PC-9 (cell line): ENCODE results near the gene ALKAL2. TPM values are rescaled to one million over a fixed set of nuclear protein-coding genes. Genes with fewer than 3 reads are reported as not detected.

ENCODE experiments used
- BruUV-seq: library from RNA; stranded (reverse); fragments of 400-500 nt; replicated peaks from 2 replicates; lab custom pipeline; 2021; lab: Mats Ljungman, UMichigan
- CTCF ChIA-PET: fragments of 300-600 bp; sonication (Branson Sonifier 250); formaldehyde crosslinking; loops from one replicate; lab custom pipeline; 2022; ENCODE audit warnings: antibody characterized with exemption; lab: Charles Lee
- POLR2A ChIA-PET: fragments of 300-600 bp; sonication (Branson Sonifier 250); formaldehyde crosslinking; loops from one replicate; lab custom pipeline; 2022; ENCODE audit warnings: antibody characterized with exemption; ENCODE audit not compliant: unreplicated experiment; lab: Charles Lee
- DNase-seq, 2 experiments: peaks; one replicate each; pipeline versions ENCODE4 v3.0.0 to v3.0.0-alpha.2; 2015 to 2022; ENCODE audit warnings: mixed read lengths in 1 of 2
- H2AFZ ChIP-seq: fragments of 200-600 bp; sonication (generic); 2 replicates; pipeline ENCODE4 v1.8.1; 2017; ENCODE audit warnings: antibody characterized with exemption
- H3F3A ChIP-seq: fragments of 200-600 bp; sonication (generic); 2 replicates; pipeline ENCODE4 v1.8.1; 2017; ENCODE audit warnings: antibody characterized with exemption, mild to moderate bottlenecking, low read depth; ENCODE audit not compliant: insufficient read depth
- H3K27ac ChIP-seq: fragments of 200-600 bp; sonication (generic); 2 replicates; pipeline ENCODE4 v1.6.1; 2016; ENCODE audit warnings: mixed run types
- H3K27me3 ChIP-seq: fragments of 200-600 bp; sonication (generic); 2 replicates; pipeline ENCODE4 v1.6.1; 2016; ENCODE audit warnings: low read depth, mixed run types; ENCODE audit not compliant: insufficient read depth
- H3K36me3 ChIP-seq: fragments of 200-600 bp; sonication (generic); 2 replicates; pipeline ENCODE4 v1.6.1; 2016; ENCODE audit warnings: low read depth, mixed run types
- H3K4me1 ChIP-seq: fragments of 200-600 bp; sonication (generic); replicated peaks from 2 replicates; pipeline ENCODE4 v1.6.1; 2016; ENCODE audit warnings: mixed run types; ENCODE audit not compliant: insufficient read depth
- H3K4me2 ChIP-seq: fragments of 200-600 bp; sonication (generic); 2 replicates; pipeline ENCODE4 v1.6.1; 2017; ENCODE audit warnings: mixed run types
- H3K4me3 ChIP-seq: fragments of 200-600 bp; sonication (generic); 2 replicates; pipeline ENCODE4 v1.6.1; 2016; ENCODE audit warnings: mixed run types
- H3K79me2 ChIP-seq: fragments of 200-600 bp; sonication (generic); 2 replicates; pipeline ENCODE4 v1.6.1; 2017; ENCODE audit warnings: low read depth, mixed run types
- H3K9me2 ChIP-seq: fragments of 200-600 bp; sonication (generic); 2 replicates; pipeline ENCODE4 v1.8.1; 2017; ENCODE audit warnings: mild to moderate bottlenecking; ENCODE audit not compliant: insufficient read depth
- H3K9me3 ChIP-seq: fragments of 200-600 bp; sonication (generic); 2 replicates; pipeline ENCODE4 v1.8.1; 2016; ENCODE audit warnings: low read depth; ENCODE audit not compliant: insufficient read depth
- H4K20me1 ChIP-seq: fragments of 200-600 bp; sonication (generic); 2 replicates; pipeline ENCODE4 v1.8.1; 2017; ENCODE audit not compliant: insufficient read depth
- CTCF ChIP-seq: fragments of 200-600 bp; sonication (generic); conservative IDR thresholded peaks from 2 replicates; pipeline ENCODE4 v1.6.1; 2017; ENCODE audit warnings: mixed run types, antibody characterized with exemption, mild to moderate bottlenecking, moderate library complexity
- EZH2 ChIP-seq: fragments of 200-600 bp; sonication (generic); IDR thresholded peaks from 2 replicates; pipeline ENCODE4 v1.8.0; 2017; ENCODE audit warnings: antibody characterized with exemption, low read depth
- intact Hi-C: fragments of 100-400 bp; cut with micrococcal nuclease; formaldehyde crosslinking; loops from one replicate; pipeline ENCODE4 v1.10.0; 2022; ENCODE audit not compliant: unreplicated experiment
- total RNA-seq: library from RNA; stranded (reverse); gene quantifications from 2 replicates; pipeline ENCODE4 v1.2.3, GENCODE V29; 2021

ALKAL2 gene
- total RNA-seq, 1 experiment from 2014 or later = not detected

DNA sequence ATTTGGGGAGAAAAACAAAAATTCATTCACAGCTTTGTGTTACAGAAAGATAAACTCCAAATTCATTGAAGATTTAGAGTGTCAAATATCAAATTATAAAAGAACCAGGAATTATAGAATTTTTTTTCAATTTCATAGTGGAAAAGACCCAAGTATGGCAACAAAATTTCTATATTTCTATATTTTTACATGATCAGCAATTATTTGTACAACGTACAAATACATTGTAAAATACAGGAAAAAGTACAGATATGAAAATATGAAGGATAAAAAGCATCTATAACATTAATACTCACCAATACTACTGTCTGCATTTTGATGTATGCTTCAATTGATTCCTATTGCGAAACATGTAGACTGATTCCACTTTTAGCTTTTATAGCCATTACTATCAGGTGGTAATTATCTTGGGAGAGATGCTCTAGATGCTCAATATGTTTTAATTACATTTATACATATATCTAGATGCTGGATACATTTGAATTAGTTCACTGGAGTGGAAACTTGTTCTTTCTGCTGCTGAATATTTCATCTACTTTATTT, 28.0 kb downstream of the ALKAL2 start:
- Histone ChIP-seq H3K36me3 (peaks cover 38% of the 10 kb centered on the region), H3K79me2 (peaks cover 43% of the 10 kb centered on the region), H3K4me3 (no peak overlapping the region), H3K4me2 (no peak overlapping the region), H3K9me3 (peaks cover 34% of the 10 kb centered on the region), H2AFZ (no peak overlapping the region), H3K27ac (no peak overlapping the region), H3K9me2 (no peaks in the 10 kb centered on the region), H3F3A (no peaks in the 10 kb centered on the region; the same call in 1 of the 2 replicates), H4K20me1 (peaks cover under 1% of the 10 kb centered on the region; the same call in 1 of the 2 replicates), H3K27me3 (no peaks in the 10 kb centered on the region), H3K4me1 (peaks cover 15% of the 10 kb centered on the region)
- BruUV-seq = no TSS peak
- intact Hi-C loops = no loop called here
- POLR2A ChIA-PET = no interaction called here
- CTCF ChIA-PET = no interaction called here
- TF ChIP-seq CTCF = no peak
- no peak for DNase-seq

GRCh38 chr2:258933-259332, 29.0 kb downstream of the ALKAL2 start:
- Histone ChIP-seq H4K20me1 (peaks cover 5% of the 10 kb centered on the region; the same call in 1 of the 2 replicates), H3K9me2 (no peaks in the 10 kb centered on the region), H3K27ac (no peak overlapping the region), H3K27me3 (no peaks in the 10 kb centered on the region), H3K4me1 (peaks cover 15% of the 10 kb centered on the region), H3K79me2 (peaks cover 42% of the 10 kb centered on the region), H3F3A (no peaks in the 10 kb centered on the region; the same call in 1 of the 2 replicates), H3K9me3 (peaks cover 34% of the 10 kb centered on the region), H3K4me3 (no peak overlapping the region), H3K4me2 (no peak overlapping the region), H2AFZ (no peak overlapping the region), H3K36me3 (peaks cover 38% of the 10 kb centered on the region)
- BruUV-seq = no TSS peak
- TF ChIP-seq EZH2 = no peak
- TF ChIP-seq CTCF = no peak
- no peak for DNase-seq
- CTCF ChIA-PET = no interaction called here
- intact Hi-C loops = no loop called here
- POLR2A ChIA-PET = interaction anchor here (0.7 kb wide), 1 partner anchor 25 kb away, joined by 3 read pairs; no protein-coding TSS in a partner anchor

GRCh38 chr2:257842-258241, 30.0 kb downstream of the ALKAL2 start:
- no peaks in the 10 kb centered on the region for H3K27me3 ChIP-seq
- H3K79me2 ChIP-seq = peaks cover 33% of the 10 kb centered on the region
- TF ChIP-seq EZH2 = no peak
- no peak overlapping the region for H2AFZ ChIP-seq
- H3K4me2 ChIP-seq = no peak overlapping the region
- no peak for DNase-seq
- H3K9me3 ChIP-seq = peaks cover 34% of the 10 kb centered on the region
- CTCF ChIA-PET = no interaction called here
- no peaks in the 10 kb centered on the region for H3K9me2 ChIP-seq
- peaks cover 10% of the 10 kb centered on the region for H3K4me1 ChIP-seq
- intact Hi-C loops = no loop called here
- peaks cover 5% of the 10 kb centered on the region; the same call in 1 of the 2 replicates for H4K20me1 ChIP-seq
- no peaks in the 10 kb centered on the region; the same call in 1 of the 2 replicates for H3F3A ChIP-seq
- H3K36me3 ChIP-seq = peaks cover 38% of the 10 kb centered on the region
- no peak overlapping the region for H3K4me3 ChIP-seq
- H3K27ac ChIP-seq = no peak overlapping the region
- BruUV-seq = no TSS peak
- POLR2A ChIA-PET = no interaction called here

DNA sequence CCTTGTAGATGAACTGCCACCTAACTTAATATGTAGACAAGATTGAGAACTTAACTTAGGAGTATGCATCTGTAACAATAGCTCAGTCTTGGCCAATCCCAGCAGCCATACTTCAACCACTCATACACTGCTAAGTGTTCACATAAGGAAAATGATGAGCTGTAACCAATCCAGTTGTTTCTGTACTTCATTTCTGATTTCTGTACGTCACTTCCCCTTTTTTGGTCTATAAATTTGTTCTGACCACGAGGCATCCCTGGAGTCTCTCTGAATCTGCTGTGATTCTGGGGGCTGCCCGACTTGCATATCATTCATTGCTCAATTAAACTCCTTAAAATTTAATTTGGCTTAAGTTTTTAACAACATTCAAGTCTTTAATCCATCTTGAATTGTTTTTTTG, 30.5 kb downstream of the ALKAL2 start:
- TF ChIP-seq EZH2 (no peak), CTCF (no peak)
- ChIA-PET CTCF (no interaction called here), POLR2A (no interaction called here)
- peaks cover 34% of the 10 kb centered on the region for H3K36me3 ChIP-seq
- no peaks in the 10 kb centered on the region for H3K27me3 ChIP-seq
- peaks cover 34% of the 10 kb centered on the region for H3K9me3 ChIP-seq
- peaks cover 6% of the 10 kb centered on the region for H3K4me1 ChIP-seq
- H3K4me2 ChIP-seq = no peak overlapping the region
- H4K20me1 ChIP-seq = peaks cover 5% of the 10 kb centered on the region; the same call in 1 of the 2 replicates
- H3K79me2 ChIP-seq = peaks cover 29% of the 10 kb centered on the region
- H3K27ac ChIP-seq = no peak overlapping the region
- H2AFZ ChIP-seq = no peak overlapping the region
- intact Hi-C loops = no loop called here
- no TSS peak for BruUV-seq
- no peaks in the 10 kb centered on the region; the same call in 1 of the 2 replicates for H3F3A ChIP-seq
- DNase-seq = no peak
- no peaks in the 10 kb centered on the region for H3K9me2 ChIP-seq
- no peak overlapping the region for H3K4me3 ChIP-seq
